HEK293 (cell line): ENCODE results near the gene ZNF585A.
"Not testable (repeated sequence)": the region's sequence is repeated elsewhere in the genome, so short reads cannot be mapped to it uniquely, and the experiment has no call there.

Experiments used
- CTCF ChIA-PET: fragments of 350-600 bp; formaldehyde crosslinking; extraction: SDS; loops from one replicate; lab custom pipeline; 2021; ENCODE audit warnings: antibody characterized with exemption; lab: Yijun Ruan, JAX
- POLR2A ChIA-PET: fragments of 300-600 bp; formaldehyde crosslinking; extraction: SDS; loops from one replicate; lab custom pipeline; 2020; ENCODE audit warnings: antibody characterized with exemption, inconsistent platforms; lab: Yijun Ruan, JAX
- H3K27ac ChIP-seq: fragments of 200-500 bp; sonication (Bioruptor generic); 2 replicates; pipeline ENCODE4 v1.5.1; 2014; ENCODE audit warnings: low read depth, low read length, control low read depth, inconsistent platforms; ENCODE audit errors: extremely low read depth
- H3K36me3 ChIP-seq, 2 experiments: fragments of 200-500 bp in 1 of 2; sonication (Bioruptor generic) in 1 of 2; 1 replicate in 1 of 2; 2 replicates in 1 of 2; pipeline ENCODE4 v1.5.1; 2014 to 2017; ENCODE audit warnings: inconsistent platforms in 2 of 2, low read length in 2 of 2; ENCODE audit not compliant: control insufficient read depth in 2 of 2, insufficient read depth in 1 of 2
- H3K4me1 ChIP-seq: fragments of 200-500 bp; sonication (Bioruptor generic); 2 replicates; pipeline ENCODE4 v1.5.1; 2014; ENCODE audit warnings: mild to moderate bottlenecking, low read length, inconsistent platforms; ENCODE audit not compliant: control insufficient read depth, insufficient read depth
- H3K4me3 ChIP-seq: 2 replicates; pipeline ENCODE4 v1.5.1; 2011; ENCODE audit warnings: low read depth, mild to moderate bottlenecking, control low read depth, low read length, moderate library complexity
- H3K9me3 ChIP-seq: fragments of 200-500 bp; sonication (Bioruptor generic); 2 replicates; pipeline ENCODE4 v1.5.1; 2014; ENCODE audit warnings: low read depth, low read length, inconsistent platforms; ENCODE audit not compliant: control insufficient read depth, insufficient read depth
- ELK4 ChIP-seq: IDR thresholded peaks from 2 replicates; pipeline ENCODE4 v1.6.1; 2011; ENCODE audit warnings: mild to moderate bottlenecking, low read depth, low read length, borderline replicate concordance
- GLIS1 ChIP-seq: fragments of 450-650 bp; formaldehyde crosslinking; IDR thresholded peaks from 2 replicates; pipeline ENCODE4 v1.5.1; 2016; ENCODE audit warnings: missing biosample characterization, missing genetic modification characterization
- KLF1 ChIP-seq: fragments of 450-650 bp; formaldehyde crosslinking; IDR thresholded peaks from 2 replicates; pipeline ENCODE4 v1.5.1; 2016; ENCODE audit warnings: missing biosample characterization, missing genetic modification characterization
- REST ChIP-seq: fragments of 450-650 bp; formaldehyde crosslinking; IDR thresholded peaks from 2 replicates; pipeline ENCODE4 v1.5.1; 2016; ENCODE audit warnings: missing biosample characterization, missing genetic modification characterization
- SETDB1 ChIP-seq: IDR thresholded peaks from one replicate; pipeline ENCODE4 v1.6.1; 2017; ENCODE audit warnings: mild to moderate bottlenecking, low read length, moderate library complexity, mixed read lengths; ENCODE audit not compliant: insufficient read length
- YY1 ChIP-seq: fragments of 450-650 bp; formaldehyde crosslinking; IDR thresholded peaks from 2 replicates; pipeline ENCODE4 v1.5.1; 2018; ENCODE audit warnings: missing biosample characterization, missing genetic modification characterization
- ZFP37 ChIP-seq: fragments of 450-650 bp; formaldehyde crosslinking; IDR thresholded peaks from 2 replicates; pipeline ENCODE4 v1.5.1; 2016; ENCODE audit warnings: missing biosample characterization, missing genetic modification characterization
- ZNF132 ChIP-seq: fragments of 450-650 bp; formaldehyde crosslinking; IDR thresholded peaks from 2 replicates; pipeline ENCODE4 v1.5.1; 2017; ENCODE audit warnings: missing biosample characterization, missing genetic modification characterization, borderline replicate concordance
- ZNF19 ChIP-seq: fragments of 450-650 bp; formaldehyde crosslinking; IDR thresholded peaks from 2 replicates; pipeline ENCODE4; 2016; ENCODE audit warnings: missing biosample characterization, missing genetic modification characterization, low read depth
- ZNF26 ChIP-seq: fragments of 450-650 bp; formaldehyde crosslinking; IDR thresholded peaks from 2 replicates; pipeline ENCODE4 v1.5.1; 2016; ENCODE audit warnings: missing biosample characterization, missing genetic modification characterization
- ZNF274 ChIP-seq, 2 experiments: fragments of 200-500 bp in 1 of 2; fragments of 450-650 bp in 1 of 2; sonication (Bioruptor generic) in 1 of 2; formaldehyde crosslinking in 1 of 2; IDR thresholded peaks; 2 replicates each; pipeline versions ENCODE4 v1.5.1 to v1.6.1; 2014 to 2016; ENCODE audit warnings: borderline replicate concordance in 1 of 2, inconsistent platforms in 1 of 2, low read length in 1 of 2, missing biosample characterization in 1 of 2, missing genetic modification characterization in 1 of 2
- ZNF292 ChIP-seq: fragments of 450-650 bp; formaldehyde crosslinking; IDR thresholded peaks from 2 replicates; pipeline ENCODE4 v1.5.1; 2016; ENCODE audit warnings: low read depth, missing biosample characterization, missing genetic modification characterization, borderline replicate concordance
- ZNF354C ChIP-seq: fragments of 450-650 bp; formaldehyde crosslinking; IDR thresholded peaks from 2 replicates; pipeline ENCODE4 v1.5.1; 2016; ENCODE audit warnings: missing biosample characterization, missing genetic modification characterization, low read depth, borderline replicate concordance
- ZNF362 ChIP-seq: fragments of 450-650 bp; formaldehyde crosslinking; IDR thresholded peaks from 2 replicates; pipeline ENCODE4 v1.5.1; 2016; ENCODE audit warnings: missing biosample characterization, missing genetic modification characterization
- ZNF404 ChIP-seq: fragments of 450-650 bp; formaldehyde crosslinking; IDR thresholded peaks from 2 replicates; pipeline ENCODE4 v1.5.1; 2017; ENCODE audit warnings: missing biosample characterization, missing genetic modification characterization
- ZNF416 ChIP-seq: fragments of 450-650 bp; formaldehyde crosslinking; IDR thresholded peaks from 2 replicates; pipeline ENCODE4 v1.5.1; 2016; ENCODE audit warnings: missing biosample characterization, missing genetic modification characterization
- ZNF639 ChIP-seq: fragments of 450-650 bp; formaldehyde crosslinking; IDR thresholded peaks from 2 replicates; pipeline ENCODE4 v1.5.1; 2016; ENCODE audit warnings: missing biosample characterization, missing genetic modification characterization
- ZNF670 ChIP-seq: fragments of 450-650 bp; formaldehyde crosslinking; IDR thresholded peaks from 2 replicates; pipeline ENCODE4 v1.5.1; 2016; ENCODE audit warnings: missing biosample characterization, missing genetic modification characterization, low read depth

The ZNF585A gene

GRCh38 chr19:37195248-37195647 lies 22.8 kb upstream of the ZNF585A start:
- CTCF ChIA-PET, H3K9me3 ChIP-seq, POLR2A ChIA-PET, H3K27ac ChIP-seq, H3K4me3 ChIP-seq, H3K4me1 ChIP-seq: not testable (repeated sequence)
- TF ChIP-seq ZNF362 (tag by site-specific recombination) (peak; percentile 89), ZNF26 (tag by site-specific recombination) (peak; percentile 76; the same call in 1 of the 2 replicates)
- peaks cover 62 to 90% of the 10 kb centered on the region in 2 experiments for H3K36me3 ChIP-seq

GRCh38 chr19:37186071-37186470 lies 13.6 kb upstream of the ZNF585A start:
- Histone ChIP-seq H3K36me3 (peaks cover 55 to 61% of the 10 kb centered on the region in 2 experiments), H3K9me3 (peaks cover 27% of the 10 kb centered on the region)
- POLR2A ChIA-PET, H3K27ac ChIP-seq, CTCF ChIA-PET, H3K4me1 ChIP-seq, H3K4me3 ChIP-seq: not testable (repeated sequence)
- TF ChIP-seq SETDB1 (peak; percentile 30), ZNF274 (IDR thresholded peaks at IDR 0.05; ENCODE audit: low read length) (peak; percentile 39; the same call in 1 of the 2 replicates), ZNF274 (tag by site-specific recombination; IDR thresholded peaks at IDR 0.05; ENCODE audit: borderline replicate concordance) (peak; percentile 72; the same call in 1 of the 2 replicates)

GRCh38 chr19:37165635-37166034 lies 6.9 kb downstream of the ZNF585A start:
- H3K27ac ChIP-seq: no peak overlapping the region
- peaks cover 87 to 96% of the 10 kb centered on the region in 2 experiments for H3K36me3 ChIP-seq
- POLR2A ChIA-PET: no interaction called here
- no peaks in the 10 kb centered on the region for H3K4me1 ChIP-seq
- peaks cover 37% of the 10 kb centered on the region for H3K9me3 ChIP-seq
- CTCF ChIA-PET: interaction anchor here (0.6 kb wide), 1 partner anchor 1078 kb away, joined by 3 read pairs; no protein-coding TSS in a partner anchor
- TF ChIP-seq KLF1 (tag by site-specific recombination): no peak
- TF ChIP-seq GLIS1 (tag by site-specific recombination): no peak
- no peak for TF ChIP-seq YY1
- TF ChIP-seq ZNF132 (tag by site-specific recombination): no peak
- no peak for TF ChIP-seq ZNF292 (tag by site-specific recombination)
- TF ChIP-seq, all 188 proteins: peak for 0
- H3K4me3 ChIP-seq: no peak overlapping the region

GRCh38 chr19:37160153-37160552 lies 12.3 kb downstream of the ZNF585A start:
- Histone ChIP-seq H3K4me1 (no peaks in the 10 kb centered on the region), H3K4me3 (no peak overlapping the region), H3K36me3 (peaks cover 79 to 94% of the 10 kb centered on the region in 2 experiments), H3K27ac (no peak overlapping the region), H3K9me3 (peaks cover 47% of the 10 kb centered on the region)
- CTCF ChIA-PET: interaction anchor here (0.6 kb wide), 1 partner anchor 1032 kb away, joined by 3 read pairs; no protein-coding TSS in a partner anchor
- POLR2A ChIA-PET: interaction anchor here (0.6 to 1.1 kb wide), 2 partner anchors 12 to 50 kb away, joined by 3 to 4 read pairs; partner anchors contain the start of gene ZNF585A
- peak; percentile 98 for TF ChIP-seq ZNF404
- TF ChIP-seq ZNF354C (tag by site-specific recombination): peak; percentile 98
- no peak for TF ChIP-seq ZNF416 (tag by site-specific recombination)
- peak; percentile 90 for TF ChIP-seq REST (tag by site-specific recombination)
- TF ChIP-seq ELK4: no peak
- peak; percentile 76; the same call in 1 of the 2 replicates for TF ChIP-seq ZNF639 (tag by site-specific recombination)
- TF ChIP-seq ZNF19 (tag by site-specific recombination): peak; percentile 98
- TF ChIP-seq ZFP37 (tag by site-specific recombination): peak; percentile 97
- TF ChIP-seq ZNF670 (tag by site-specific recombination): peak; percentile 90; the same call in 1 of the 2 replicates
